ENCODE data around the gene AIFM3. TPM values are rescaled to one million over a fixed set of nuclear protein-coding genes. Genes with fewer than 3 reads are reported as not detected.
"Not testable (repeated sequence)": the region's sequence is repeated elsewhere in the genome, so short reads cannot be mapped to it uniquely, and the experiment has no call there.

AIFM3 gene
- total RNA-seq, 1 experiment from 2014 or later = 7.4 TPM

- Histone ChIP-seq H3K79me2 (ENCODE audit: low read depth) (peaks cover 94% of the 10 kb centered on the region), H3K9me2 (ENCODE audit: insufficient read depth) (no peaks in the 10 kb centered on the region), H3K4me3 (no peak overlapping the region), H3K4me1 (replicated peaks; ENCODE audit: insufficient read depth) (no peaks in the 10 kb centered on the region), H4K20me1 (ENCODE audit: insufficient read depth) (peaks cover 81% of the 10 kb centered on the region), H2AFZ (no peak overlapping the region), H3K27me3 (ENCODE audit: insufficient read depth, low read depth) (no peaks in the 10 kb centered on the region), H3F3A (ENCODE audit: insufficient read depth, low read depth) (peaks cover 3% of the 10 kb centered on the region; the same call in 1 of the 2 replicates), H3K36me3 (ENCODE audit: low read depth) (no peaks in the 10 kb centered on the region), H3K9me3 (ENCODE audit: insufficient read depth, low read depth) (no peaks in the 10 kb centered on the region), H3K4me2 (no peak overlapping the region), H3K27ac (no peak overlapping the region)
- no TSS peak for BruUV-seq (replicated peaks)
- intact Hi-C loops (cut with micrococcal nuclease; ENCODE audit: unreplicated experiment) = no loop called here
- CTCF ChIA-PET = no interaction called here
- DNase-seq = no peak
- TF ChIP-seq EZH2 (IDR thresholded peaks at IDR 0.05; ENCODE audit: low read depth) (no peak), CTCF (conservative IDR thresholded peaks at IDR 0.05) (no peak)
- POLR2A ChIA-PET (ENCODE audit: unreplicated experiment) = no interaction called here
Observed at GRCh38 chr22:20940186-20940651, 26.8 kb upstream of the AIFM3 start.

GRCh38 chr22:20940904-20941385 lies 26.1 kb upstream of the AIFM3 start:
- Histone ChIP-seq H3K9me3 (ENCODE audit: insufficient read depth, low read depth) (no peaks in the 10 kb centered on the region), H3K27me3 (ENCODE audit: insufficient read depth, low read depth) (no peaks in the 10 kb centered on the region), H3K27ac (no peak overlapping the region), H3K9me2 (ENCODE audit: insufficient read depth) (no peaks in the 10 kb centered on the region), H3K4me3 (no peak overlapping the region), H3K4me1 (replicated peaks; ENCODE audit: insufficient read depth) (no peaks in the 10 kb centered on the region), H3F3A (ENCODE audit: insufficient read depth, low read depth) (peaks cover 2% of the 10 kb centered on the region; the same call in 1 of the 2 replicates), H3K36me3 (ENCODE audit: low read depth) (no peaks in the 10 kb centered on the region), H4K20me1 (ENCODE audit: insufficient read depth) (peaks cover 80% of the 10 kb centered on the region), H3K4me2 (no peak overlapping the region), H3K79me2 (ENCODE audit: low read depth) (peaks cover 94% of the 10 kb centered on the region), H2AFZ (no peak overlapping the region)
- intact Hi-C loops (cut with micrococcal nuclease; ENCODE audit: unreplicated experiment) = no loop called here
- TF ChIP-seq CTCF (conservative IDR thresholded peaks at IDR 0.05) (no peak), EZH2 (IDR thresholded peaks at IDR 0.05; ENCODE audit: low read depth) (no peak)
- DNase-seq = no peak
- BruUV-seq (replicated peaks) = no TSS peak
- POLR2A ChIA-PET (ENCODE audit: unreplicated experiment) = no interaction called here
- CTCF ChIA-PET = no interaction called here

- H3K4me2 ChIP-seq; H3K27ac ChIP-seq; H3K4me1 ChIP-seq (replicated peaks; ENCODE audit: insufficient read depth); H3K4me3 ChIP-seq; H3F3A ChIP-seq (ENCODE audit: insufficient read depth, low read depth); H3K9me2 ChIP-seq (ENCODE audit: insufficient read depth); DNase-seq; H3K36me3 ChIP-seq (ENCODE audit: low read depth); H3K9me3 ChIP-seq (ENCODE audit: insufficient read depth, low read depth); intact Hi-C loops (cut with micrococcal nuclease; ENCODE audit: unreplicated experiment); H3K27me3 ChIP-seq (ENCODE audit: insufficient read depth, low read depth); H2AFZ ChIP-seq; CTCF ChIA-PET; BruUV-seq (replicated peaks): not testable (repeated sequence)
- H4K20me1 ChIP-seq (ENCODE audit: insufficient read depth) = peaks cover 72% of the 10 kb centered on the region
- H3K79me2 ChIP-seq (ENCODE audit: low read depth) = peaks cover 94% of the 10 kb centered on the region
- POLR2A ChIA-PET (ENCODE audit: unreplicated experiment) = interaction anchor here (0.7 kb wide), 1 partner anchor 57 kb away, joined by 6 read pairs; no protein-coding TSS in a partner anchor
Observed at GRCh38 chr22:20942203-20942902, 24.7 kb upstream of the AIFM3 start.

Data from PC-9 (cell line).